HepG2 (cell line): ENCODE data around the gene ARFGAP3.

Source experiments
- CTCF ChIP-seq: sonication (generic); formaldehyde crosslinking; IDR thresholded peaks from 2 replicates; pipeline ENCODE4 v1.5.0; 2020; ENCODE audit warnings: mild to moderate bottlenecking, missing genetic modification reagents, moderate library complexity
- E2F1 ChIP-seq: sonication (generic); formaldehyde crosslinking; IDR thresholded peaks from 2 replicates; pipeline ENCODE4 v1.5.0; 2020; ENCODE audit warnings: missing genetic modification reagents
- EZH2 ChIP-seq: conservative IDR thresholded peaks from 2 replicates; pipeline ENCODE4 v1.6.1; 2012; ENCODE audit warnings: mild to moderate bottlenecking, low read depth, low read length, moderate library complexity
- KDM5A ChIP-seq: fragments of 200-600 bp; sonication (generic); IDR thresholded peaks from 2 replicates; pipeline ENCODE4 v1.7.0; 2018; ENCODE audit warnings: antibody characterized with exemption, mild to moderate bottlenecking, low read length, borderline replicate concordance
- MAFF ChIP-seq: IDR thresholded peaks from 2 replicates; pipeline ENCODE4 v1.6.1; 2011; ENCODE audit warnings: low read depth, low read length, improper control_type of control experiment
- PATZ1 ChIP-seq: sonication (generic); formaldehyde crosslinking; IDR thresholded peaks from 2 replicates; pipeline ENCODE4 v1.4.0; 2020; ENCODE audit warnings: missing genetic modification reagents
- PBX2 ChIP-seq: IDR thresholded peaks from 2 replicates; pipeline ENCODE4 v1.6.1; 2016; ENCODE audit warnings: control low read depth
- PBX3 ChIP-seq: sonication (generic); formaldehyde crosslinking; IDR thresholded peaks from 2 replicates; pipeline ENCODE4 v1.8.1; 2023; ENCODE audit warnings: missing genetic modification reagents, inconsistent platforms, borderline replicate concordance
- PREB ChIP-seq: sonication (generic); formaldehyde crosslinking; IDR thresholded peaks from 2 replicates; pipeline ENCODE4 v1.4.0; 2020; ENCODE audit warnings: missing genetic modification reagents
- STAT6 ChIP-seq: sonication (generic); formaldehyde crosslinking; IDR thresholded peaks from 2 replicates; pipeline ENCODE4 v1.4.0; 2020; ENCODE audit warnings: missing genetic modification reagents, mild to moderate bottlenecking, borderline replicate concordance
- SUZ12 ChIP-seq: fragments of 150-350 bp; IDR thresholded peaks from 2 replicates; pipeline ENCODE4 v1.6.1; 2014; ENCODE audit warnings: low read depth, low read length

GRCh38 chr22:42752912-42753311, 104.2 kb downstream of the ARFGAP3 start:
- no peak for TF ChIP-seq MAFF
- TF ChIP-seq SUZ12: no peak
- TF ChIP-seq CTCF: no peak
- TF ChIP-seq PREB (CRISPR knock-in tag): no peak
- no peak for TF ChIP-seq PATZ1 (CRISPR knock-in tag)
- TF ChIP-seq EZH2: no peak
- no peak for TF ChIP-seq STAT6 (CRISPR knock-in tag)
- no peak for TF ChIP-seq PBX3 (CRISPR knock-in tag)
- no peak for TF ChIP-seq KDM5A
- TF ChIP-seq E2F1 (CRISPR knock-in tag): no peak
- no peak for TF ChIP-seq PBX2 (CRISPR knock-in tag)
